Testis (tissue), 3 donors: ENCODE results near the gene ABCG1. TPM values are rescaled to one million over a fixed set of nuclear protein-coding genes. Genes with fewer than 3 reads are reported as not detected.

Source experiments
- DNase-seq: peaks from one replicate; pipeline ENCODE4 v3.0.0-alpha.2; 2019
- H3K27ac ChIP-seq, 2 donors: fragments of 200-600 bp; sonication (generic); one replicate each; pipeline ENCODE4 v1.5.1; 2019
- H3K27me3 ChIP-seq: fragments of 200-600 bp; sonication (generic); one replicate; pipeline ENCODE4 v1.5.1; 2019
- H3K36me3 ChIP-seq: fragments of 200-600 bp; sonication (generic); one replicate; pipeline ENCODE4 v1.5.1; 2017; ENCODE audit warnings: low read depth; ENCODE audit errors: missing control alignments
- H3K4me1 ChIP-seq: fragments of 200-600 bp; sonication (generic); one replicate; pipeline ENCODE4 v1.5.1; 2019
- H3K4me3 ChIP-seq, 2 donors: fragments of 200-600 bp; sonication (generic); one replicate each; pipeline ENCODE4 v1.5.1; 2017 to 2019
- H3K9me3 ChIP-seq: fragments of 200-600 bp; sonication (generic); one replicate; pipeline ENCODE4 v1.5.1; 2017
- CTCF ChIP-seq, 3 experiments: fragments of 450-650 bp in 2 of 3; fragments of 200-600 bp in 1 of 3; sonication (generic) in 1 of 3; IDR thresholded peaks; one replicate each; pipeline ENCODE4 v1.5.1; 2016 to 2019; ENCODE audit warnings: antibody characterized with exemption in 3 of 3, mild to moderate bottlenecking in 2 of 3, moderate library complexity in 1 of 3
- POLR2A ChIP-seq: fragments of 450-650 bp; IDR thresholded peaks from one replicate; pipeline ENCODE4 v1.6.1; 2017; ENCODE audit warnings: antibody characterized with exemption, mild to moderate bottlenecking, moderate library complexity
- WGBS, 2 donors: methylation state at CpG; one replicate each; pipeline ENCODE4 v1.1.5; 2018; 5-methylcytosine and 5-hydroxymethylcytosine counted together
- intact Hi-C: fragments of 100-400 bp; cut with DNase I; formaldehyde crosslinking; loops from one replicate; pipeline ENCODE4 v1.15.1; 2023; ENCODE audit warnings: low total_unique reads
- polyA plus RNA-seq: library from polyadenylated mRNA; stranded (reverse); fragments of 350-450 nt; fragmentation: Illumina TruSeq; extraction: RNeasy Lipid Tissue Mini Kit (QIAGEN cat#74804); gene quantifications from one replicate; pipeline ENCODE4 v1.2.3, GENCODE V29; 2014; ENCODE audit warnings: low read depth, low replicate concordance; ENCODE audit not compliant: insufficient read depth
- total RNA-seq, 2 donors: library from RNA; depleted of rRNA; stranded (reverse); fragments of >200 nt; gene quantifications; one replicate each; pipeline ENCODE4 v1.2.3, GENCODE V29; 2016

ABCG1 gene
- total and polyA plus RNA-seq, 3 donors from 2014 or later: 4.6 to 5.9 (median 5.1) TPM

- intact Hi-C loops: no loop called here
- Histone ChIP-seq H3K9me3 (no peaks in the 10 kb centered on the region), H3K4me3 (no peak overlapping the region), H3K36me3 (no peaks in the 10 kb centered on the region), H3K27ac (no peak overlapping the region), H3K4me1 (peaks cover 14% of the 10 kb centered on the region), H3K27me3 (no peaks in the 10 kb centered on the region)
- no peak for DNase-seq
- TF ChIP-seq POLR2A: no peak
- no peak for TF ChIP-seq CTCF (IDR thresholded peaks at IDR 0.05)
- 93 to 98% methylated on average over 9 of the region's 9 CpGs for WGBS, 2 donors
These were observed 4.0 kb downstream of the ABCG1 start for GRCh38 chr21:42222821-42223390.

GRCh38 chr21:42223826-42224575 lies 5.1 kb downstream of the ABCG1 start:
- Histone ChIP-seq H3K27me3 (no peaks in the 10 kb centered on the region), H3K27ac (no peak overlapping the region), H3K4me3 (no peak overlapping the region), H3K9me3 (no peaks in the 10 kb centered on the region), H3K36me3 (no peaks in the 10 kb centered on the region), H3K4me1 (peaks cover 14% of the 10 kb centered on the region)
- TF ChIP-seq POLR2A (no peak), CTCF (IDR thresholded peaks at IDR 0.05) (no peak)
- 89 to 93% methylated on average over 7 to 14 of the region's 15 CpGs for WGBS, 2 donors
- intact Hi-C loops: no loop called here
- no peak for DNase-seq

GRCh38 chr21:42225042-42225441 lies 6.1 kb downstream of the ABCG1 start:
- intact Hi-C loops: no loop called here
- no peak for DNase-seq
- no peak for TF ChIP-seq CTCF (IDR thresholded peaks at IDR 0.05)
- no peak for TF ChIP-seq POLR2A
- H3K9me3 ChIP-seq: no peaks in the 10 kb centered on the region
- H3K4me1 ChIP-seq: peaks cover 7% of the 10 kb centered on the region
- H3K4me3 ChIP-seq: no peak overlapping the region
- WGBS, 2 donors: 94 to 95% methylated on average over 4 of the region's 4 CpGs
- H3K27me3 ChIP-seq: no peaks in the 10 kb centered on the region
- no peaks in the 10 kb centered on the region for H3K36me3 ChIP-seq
- no peak overlapping the region for H3K27ac ChIP-seq

- Histone ChIP-seq H3K9me3 (no peaks in the 10 kb centered on the region), H3K27ac (no peak overlapping the region), H3K36me3 (no peaks in the 10 kb centered on the region), H3K4me3 (no peak overlapping the region), H3K27me3 (no peaks in the 10 kb centered on the region), H3K4me1 (peaks cover under 1% of the 10 kb centered on the region)
- no peak for TF ChIP-seq CTCF (IDR thresholded peaks at IDR 0.05)
- TF ChIP-seq POLR2A: no peak
- intact Hi-C loops: no loop called here
- 90 to 91% methylated on average over 13 of the region's 13 CpGs for WGBS, 2 donors
- no peak for DNase-seq
These were observed 6.7 kb downstream of the ABCG1 start for GRCh38 chr21:42225571-42226155.
